Renal cortex interstitium (tissue), 11 donors: ENCODE data around the gene ZACN. TPM values are rescaled to one million over a fixed set of nuclear protein-coding genes. Genes with fewer than 3 reads are reported as not detected.
"Not testable (repeated sequence)": the region's sequence is repeated elsewhere in the genome, so short reads cannot be mapped to it uniquely, and the experiment has no call there.

Experiments used
- DNase-seq, 11 donors: peaks; one replicate each; pipeline ENCODE4 v3.0.0-alpha.2; 2013; ENCODE audit warnings: low read depth in 9 of 11, low spot score in 4 of 11; ENCODE audit errors: extremely low read depth in 1 of 11
- polyA plus RNA-seq, 3 donors: library from polyadenylated mRNA; unstranded; fragments of 120-200 nt; gene quantifications; one replicate each; pipeline ENCODE4 v1.2.1, GENCODE V29; 2013; ENCODE audit not compliant: insufficient read length in 3 of 3

ZACN gene
- polyA plus RNA-seq, 3 donors = 8.5 to 24.6 (median 15.8) TPM

DNA sequence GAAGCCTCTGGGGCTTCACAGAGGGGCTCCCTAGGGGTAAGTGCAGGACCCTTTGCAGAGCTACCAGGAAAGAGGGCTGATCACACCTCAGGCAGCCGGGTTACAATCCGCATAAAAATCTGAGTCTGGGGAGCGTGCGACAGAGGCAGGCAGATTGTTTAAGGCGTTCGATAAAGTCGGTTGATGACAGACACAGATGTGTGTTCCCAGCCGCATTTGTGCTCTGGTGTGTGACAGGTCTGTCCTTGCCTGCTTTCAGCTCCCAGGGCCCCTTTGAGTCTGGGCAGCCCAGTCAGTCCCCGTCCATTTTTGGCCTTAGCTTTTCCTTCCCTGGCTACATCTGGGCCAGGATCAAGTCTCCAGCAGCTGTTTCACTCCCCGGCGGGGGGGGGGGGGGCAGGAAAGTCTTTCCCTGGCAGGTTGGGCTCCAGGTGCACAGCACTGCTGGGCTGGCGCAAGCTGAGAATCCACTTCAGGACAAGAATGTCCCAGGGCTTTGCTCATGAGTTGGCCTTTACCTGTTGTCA, 1.3 kb upstream of the ZACN start:
- DNase-seq = no peak

DNA sequence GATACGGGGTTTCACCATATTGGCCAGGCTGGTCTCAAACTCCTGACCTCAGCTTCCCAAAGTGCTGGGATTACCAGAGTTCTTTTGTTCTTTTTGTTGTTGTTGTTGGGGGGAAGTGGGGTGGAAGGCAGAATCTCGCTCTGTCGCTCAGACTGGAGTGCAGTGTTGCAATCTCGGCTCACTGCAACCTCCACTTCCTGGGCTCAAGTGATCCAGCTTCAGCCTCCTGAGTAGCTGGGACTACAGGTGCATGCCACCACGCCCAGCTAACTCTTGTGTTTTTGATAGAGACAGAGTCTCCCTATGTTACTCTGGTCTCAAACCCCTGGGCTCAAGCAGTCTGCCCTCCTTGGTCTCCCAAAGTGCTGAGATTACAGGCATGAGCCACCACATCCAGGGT, 612 bp upstream of the ZACN start:
- not testable (repeated sequence) for DNase-seq

DNA sequence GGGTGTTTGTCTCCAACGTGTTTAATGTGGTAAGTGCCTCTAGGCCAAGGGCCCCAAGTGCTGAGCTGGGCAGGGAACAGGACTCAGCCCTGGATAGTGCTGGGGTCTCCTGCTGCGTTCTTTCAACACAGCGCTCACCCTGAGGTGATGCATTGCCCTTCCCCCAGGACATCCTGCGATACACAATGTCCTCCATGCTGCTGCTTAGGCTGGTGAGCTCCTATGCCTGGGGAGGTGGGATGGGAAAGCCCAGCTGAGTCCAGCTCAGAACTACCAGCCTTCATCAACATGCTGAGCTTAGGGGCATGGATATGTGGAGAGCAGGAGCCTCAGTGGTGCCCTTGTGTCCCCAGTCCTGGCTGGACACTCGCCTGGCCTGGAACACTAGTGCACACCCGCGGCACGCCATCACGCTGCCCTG, 563 bp downstream of the ZACN start:
- no peak for DNase-seq

- no peak for DNase-seq
These were observed 1.2 kb downstream of the ZACN start for GRCh38 chr17:76079956-76080767.

DNA sequence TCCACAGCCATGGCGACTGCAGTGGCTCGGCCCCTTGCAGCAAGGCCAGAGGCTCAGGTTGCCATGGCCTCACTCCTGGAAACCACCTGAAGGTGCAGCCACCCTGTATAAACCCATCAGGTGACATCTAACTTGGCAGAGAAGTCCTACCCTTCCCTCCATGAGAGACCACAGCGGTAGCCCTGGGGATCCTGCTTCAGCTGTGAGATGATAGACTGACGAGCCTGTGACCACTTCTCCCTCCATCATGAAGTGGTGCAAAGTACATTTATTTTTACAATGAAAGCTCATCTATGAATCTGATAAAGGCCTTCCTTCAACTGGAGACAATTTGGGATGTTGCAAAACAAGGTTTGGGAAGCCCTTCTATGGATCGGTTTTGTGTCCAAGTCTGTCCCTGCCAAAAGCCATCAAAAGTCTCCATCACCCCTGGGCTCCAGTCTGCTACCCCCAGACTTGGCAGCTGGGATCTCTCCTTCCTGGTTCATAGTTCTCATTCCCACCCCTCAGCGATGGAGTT, 1.8 kb downstream of the ZACN start:
- DNase-seq = no peak

DNA sequence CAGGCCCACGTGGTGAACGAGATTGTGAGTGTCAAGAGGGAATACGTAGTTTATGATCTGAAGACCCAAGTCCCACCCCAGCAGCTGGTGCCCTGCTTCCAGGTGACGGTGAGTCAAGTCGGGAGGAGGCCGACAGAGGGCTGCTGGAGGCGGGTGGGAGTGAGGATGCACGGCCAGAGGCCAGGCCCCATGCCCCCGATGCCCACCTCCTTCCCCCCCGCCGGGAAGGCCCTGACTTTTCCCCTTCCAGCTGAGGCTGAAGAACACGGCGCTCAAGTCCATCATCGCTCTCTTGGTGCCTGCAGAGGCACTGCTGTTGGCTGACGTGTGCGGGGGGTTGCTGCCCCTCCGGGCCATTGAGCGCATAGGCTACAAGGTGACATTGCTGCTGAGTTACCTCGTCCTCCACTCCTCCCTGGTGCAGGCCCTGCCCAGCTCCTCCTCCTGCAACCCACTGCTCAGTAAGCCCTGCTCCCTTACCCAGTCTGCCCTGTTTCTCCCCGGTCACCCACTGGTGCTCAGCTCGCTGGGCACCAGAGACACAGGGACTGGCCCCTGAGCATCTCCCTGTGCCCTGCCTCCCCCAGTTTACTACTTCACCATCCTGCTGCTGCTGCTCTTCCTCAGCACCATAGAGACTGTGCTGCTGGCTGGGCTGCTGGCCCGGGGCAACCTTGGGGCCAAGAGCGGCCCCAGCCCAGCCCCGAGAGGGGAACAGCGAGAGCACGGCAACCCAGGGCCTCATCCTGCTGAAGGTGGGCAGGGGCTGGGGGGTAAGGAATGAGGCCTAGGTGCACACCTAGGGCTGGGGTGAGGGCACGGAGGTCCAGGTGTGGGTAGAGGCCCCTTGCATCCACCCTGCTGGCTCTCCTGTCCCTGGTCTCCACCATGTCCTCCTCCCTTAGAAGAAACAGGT, 2.6 kb downstream of the ZACN start:
- DNase-seq = no peak

- DNase-seq = no peak
These were observed 3.6 kb downstream of the ZACN start for GRCh38 chr17:76082326-76083251.

DNA sequence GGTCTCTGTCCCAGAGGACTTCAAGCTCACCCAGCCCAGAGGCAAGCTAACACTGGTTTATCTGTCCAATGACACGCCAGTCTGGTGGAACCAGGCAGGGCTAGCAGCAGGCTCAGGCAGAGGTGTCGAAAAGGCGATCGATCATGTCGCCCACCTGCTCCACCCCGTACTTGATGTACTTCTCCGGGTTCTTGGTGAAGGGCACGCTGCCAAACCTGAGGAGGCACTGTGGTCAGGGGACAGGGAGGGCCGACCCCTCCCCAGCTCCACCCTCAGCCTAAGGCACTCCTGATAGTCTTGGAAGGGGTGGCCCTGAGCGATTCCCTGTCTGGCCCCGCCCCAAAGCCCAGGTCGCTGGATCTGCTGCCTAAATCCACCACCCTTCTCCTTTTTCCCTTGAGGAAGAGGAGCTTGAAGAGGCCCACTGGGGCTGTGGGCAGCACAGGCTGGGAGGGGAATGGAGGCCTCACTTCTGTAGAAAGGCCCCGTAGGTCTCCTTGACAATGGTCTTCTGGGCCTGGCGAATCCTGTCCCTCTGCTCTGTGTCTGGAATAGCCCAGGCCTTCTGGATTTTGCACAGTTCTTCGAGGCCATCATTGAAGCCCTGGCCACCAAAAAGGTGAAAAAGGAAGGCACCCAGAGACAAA, 4.7 kb downstream of the ZACN start:
- DNase-seq = no peak

- DNase-seq = no peak
These were observed 6.2 kb downstream of the ZACN start for GRCh38 chr17:76085066-76085730.

DNA sequence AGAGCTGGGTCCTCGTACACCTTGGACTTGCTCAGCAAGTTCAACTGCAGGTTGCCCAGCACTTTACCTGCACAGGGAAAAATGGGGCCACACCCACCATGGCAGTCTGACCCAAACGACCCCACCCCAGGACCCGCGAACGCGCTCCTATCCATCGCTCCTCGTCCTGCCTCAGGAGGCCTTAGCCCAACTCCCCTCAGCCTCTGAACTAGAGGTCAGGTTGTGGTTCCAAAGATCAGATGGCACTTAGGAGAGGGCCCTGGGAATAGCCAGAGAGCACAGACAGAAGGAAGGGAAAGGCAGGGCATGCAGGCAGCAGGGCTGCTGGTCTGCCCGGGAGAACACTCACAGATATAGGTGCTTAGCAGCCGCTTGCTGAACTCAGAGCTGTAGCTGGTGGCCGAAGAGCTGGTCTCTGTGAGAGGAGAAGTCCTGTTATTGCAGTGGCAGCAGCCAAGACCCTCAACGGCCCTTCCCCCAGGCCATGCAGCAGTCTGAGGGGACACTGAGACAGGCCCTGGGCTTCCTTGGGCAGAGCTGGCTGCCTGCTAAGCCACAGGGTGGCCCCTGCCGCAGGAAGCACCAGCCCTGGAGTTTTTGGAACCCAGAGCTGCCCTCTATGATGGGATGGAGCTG, 6.9 kb downstream of the ZACN start:
- DNase-seq = no peak

DNA sequence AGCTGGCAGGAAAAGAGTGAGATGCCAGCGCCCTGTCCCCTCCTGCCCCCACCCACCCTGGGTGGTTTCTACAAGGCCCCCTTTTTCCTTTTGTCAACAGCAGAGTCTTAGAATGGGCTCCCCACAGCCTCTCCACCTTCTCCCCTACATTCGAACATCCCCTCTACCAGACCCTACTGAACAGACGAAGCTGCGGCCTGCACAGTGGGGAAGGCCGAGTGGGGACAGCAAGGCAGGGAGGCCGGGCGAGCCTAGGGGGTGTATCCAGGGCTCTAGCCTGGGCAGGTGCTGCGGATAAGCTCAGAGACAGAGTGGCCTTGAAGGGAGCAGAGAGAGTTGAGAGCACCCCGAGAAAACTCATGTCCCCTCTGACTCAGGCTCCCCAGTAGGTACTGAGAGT, 7.4 kb downstream of the ZACN start:
- no peak for DNase-seq

DNA sequence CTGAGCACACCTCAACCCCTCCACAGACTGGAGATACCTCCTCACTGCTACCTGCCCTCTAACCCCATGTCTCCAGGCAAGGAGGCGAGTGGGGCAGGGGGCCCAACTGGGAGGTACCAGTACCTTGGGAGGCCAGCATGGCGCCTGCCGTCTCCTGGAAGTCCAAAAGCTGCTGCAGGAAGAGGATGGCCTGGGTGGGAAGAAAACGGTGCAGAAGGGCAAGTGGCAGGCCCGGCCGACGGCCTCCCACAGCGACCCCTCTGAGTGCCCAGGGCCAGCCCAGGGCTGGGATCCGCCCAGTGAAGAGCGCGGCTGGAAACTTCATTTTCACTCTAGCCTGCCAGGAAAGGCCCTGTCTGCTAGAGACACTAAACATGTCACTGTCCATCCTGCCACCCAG, 8.5 kb downstream of the ZACN start:
- no peak for DNase-seq

DNA sequence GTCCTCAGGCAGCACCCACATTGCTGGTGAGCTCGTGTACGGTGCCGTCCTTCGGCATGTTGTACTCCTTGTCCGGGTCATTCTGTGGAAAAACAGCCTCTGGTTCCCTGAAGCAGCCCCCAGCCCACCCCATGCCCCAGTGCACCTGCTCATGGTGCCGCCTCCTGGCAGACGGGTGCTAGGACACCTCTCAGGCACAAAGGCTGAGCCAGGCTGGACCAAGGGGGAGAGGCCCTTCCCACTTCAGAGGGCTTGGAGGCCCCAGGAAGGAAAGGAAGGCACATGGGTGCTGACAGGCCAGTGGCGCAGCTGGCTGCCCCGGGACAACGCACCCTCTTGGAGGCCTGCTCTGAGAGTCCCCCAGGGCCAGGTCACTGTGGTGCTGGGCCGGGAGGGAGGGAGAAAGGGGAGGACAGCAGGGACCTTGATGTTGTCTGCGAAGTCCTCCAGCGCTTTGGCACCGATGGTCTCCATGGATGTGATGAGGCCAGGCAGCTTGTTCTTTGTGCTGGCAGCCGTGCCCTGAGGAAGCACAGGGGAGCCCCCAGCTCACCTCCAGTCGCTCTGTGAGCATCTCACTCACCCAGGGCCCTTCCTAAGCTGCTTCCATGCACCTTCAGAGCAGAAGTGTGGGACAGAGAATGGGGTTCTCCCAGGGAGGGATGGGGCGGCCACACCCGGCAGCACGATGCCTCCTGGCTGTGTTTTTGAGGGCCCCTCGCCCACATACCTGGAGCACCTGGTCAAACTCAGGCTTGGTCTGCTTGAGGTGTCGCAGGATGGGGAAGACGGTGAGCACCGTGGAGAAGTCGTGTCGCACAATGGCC, 9.3 kb downstream of the ZACN start:
- no peak for DNase-seq

- DNase-seq = no peak
These were observed 10.0 kb downstream of the ZACN start for GRCh38 chr17:76088868-76089576.

- no peak for DNase-seq
These were observed 10.9 kb downstream of the ZACN start for GRCh38 chr17:76089680-76090516.
